GM18508 (cell line): ENCODE results near the gene COX7A2.

Experiments used
- ATAC-seq: cut with Tn5 transposase; IDR thresholded peaks from one replicate; pipeline ENCODE4 v1.9.1; 2021; ENCODE audit warnings: moderate number of reproducible peaks; ENCODE audit not compliant: insufficient read depth, unreplicated experiment

COX7A2 gene

DNA sequence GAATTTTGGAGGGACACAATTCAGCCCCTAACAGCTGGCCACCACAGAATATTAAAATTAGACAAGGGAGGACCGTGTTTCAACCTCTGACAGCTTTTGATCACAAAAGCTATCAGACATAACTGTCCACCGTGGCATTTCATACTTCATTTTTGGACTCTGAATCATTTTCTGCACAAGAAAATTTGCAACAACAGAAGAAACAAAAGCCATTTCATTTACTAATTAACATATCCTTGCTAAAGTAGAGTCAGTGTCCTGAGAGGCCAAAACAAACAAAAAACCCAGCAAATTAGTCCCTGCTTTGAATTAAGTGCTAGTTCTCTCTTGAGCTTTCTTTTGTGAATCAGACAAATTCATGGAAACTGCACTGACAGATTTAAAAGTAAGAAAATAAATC is 20.2 kb downstream of the COX7A2 start:
- ATAC-seq, result no peak

- ATAC-seq, result no peak
Observed at GRCh38 chr6:75222261-75222660, 21.3 kb downstream of the COX7A2 start.

GRCh38 chr6:75221116-75221515 is 22.5 kb downstream of the COX7A2 start:
- no peak for ATAC-seq

DNA sequence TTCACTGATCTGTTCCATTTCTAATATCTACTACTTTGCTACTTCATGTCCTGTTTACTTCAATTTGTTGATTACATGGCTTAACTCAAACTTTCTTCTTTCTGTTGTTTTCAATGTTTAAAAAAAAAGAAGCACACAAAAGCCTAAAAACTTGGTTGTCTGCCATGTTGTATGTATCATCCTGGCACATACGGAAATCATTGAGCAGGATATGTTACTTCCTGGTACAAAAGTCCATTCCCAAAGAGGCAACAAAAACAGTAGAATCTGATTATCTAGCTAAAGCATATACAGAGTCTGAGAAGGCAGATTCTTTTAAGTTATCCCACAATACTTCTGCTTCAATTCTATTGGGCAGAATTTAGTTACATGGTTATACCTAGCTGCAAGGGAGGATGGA is 23.2 kb downstream of the COX7A2 start:
- ATAC-seq, result no peak

DNA sequence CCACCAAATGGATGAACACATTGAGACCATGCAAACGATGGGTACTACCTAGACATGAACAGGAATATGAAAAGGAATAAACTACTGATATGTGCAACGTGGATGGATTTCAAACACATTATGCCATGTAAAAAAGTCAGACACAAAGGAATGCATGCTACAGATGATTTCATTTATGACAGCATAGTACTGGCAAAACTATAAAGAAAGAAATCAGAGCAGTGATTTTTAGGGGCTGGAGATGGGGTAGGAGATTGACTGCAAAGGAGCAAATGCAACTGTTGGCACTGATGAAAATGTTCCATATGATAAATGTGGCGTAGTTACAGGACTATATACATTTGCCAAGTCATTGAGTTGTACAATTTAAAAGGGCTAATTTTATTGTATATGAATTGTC is 24.3 kb downstream of the COX7A2 start:
- no peak for ATAC-seq

DNA sequence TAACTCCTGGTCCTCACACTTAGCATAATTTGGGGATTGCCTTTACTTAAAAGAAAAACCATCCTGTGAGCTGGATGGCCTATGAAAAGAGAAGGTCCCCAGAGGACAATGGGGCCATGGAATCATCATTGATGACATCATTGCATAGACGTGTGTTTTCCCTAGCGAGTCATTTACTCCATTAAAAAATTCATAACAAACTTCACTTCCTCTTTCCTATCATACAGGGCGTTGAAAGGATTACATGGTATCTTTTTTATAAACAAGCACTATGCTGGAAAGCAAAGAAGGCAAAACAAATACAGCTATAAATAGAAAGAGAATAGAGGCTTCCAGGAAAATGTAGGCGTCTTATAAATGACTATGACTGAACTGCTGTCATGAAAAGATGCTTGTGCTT is 26.4 kb downstream of the COX7A2 start:
- no peak for ATAC-seq

DNA sequence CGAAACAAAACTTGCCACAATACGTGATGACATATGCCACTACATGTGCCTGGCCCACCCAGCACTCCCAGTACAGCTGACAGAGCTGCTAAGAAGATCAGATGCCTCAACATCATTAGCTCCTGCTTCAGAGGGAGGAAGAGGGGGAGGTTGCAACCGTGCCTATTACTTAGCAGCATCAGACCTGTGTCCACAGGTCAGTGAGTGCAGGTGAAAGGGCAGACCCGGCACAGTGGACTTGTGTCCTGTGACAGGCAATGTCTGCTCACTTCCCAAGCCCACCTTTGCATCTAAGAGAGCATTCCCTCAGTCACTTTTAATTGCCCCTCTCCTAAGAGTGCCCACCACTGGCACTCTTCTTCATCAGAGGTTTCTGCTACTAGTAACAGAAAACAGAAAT is 28.3 kb downstream of the COX7A2 start:
- ATAC-seq, result no peak

GRCh38 chr6:75213732-75214131 is 29.9 kb downstream of the COX7A2 start:
- ATAC-seq, result no peak

DNA sequence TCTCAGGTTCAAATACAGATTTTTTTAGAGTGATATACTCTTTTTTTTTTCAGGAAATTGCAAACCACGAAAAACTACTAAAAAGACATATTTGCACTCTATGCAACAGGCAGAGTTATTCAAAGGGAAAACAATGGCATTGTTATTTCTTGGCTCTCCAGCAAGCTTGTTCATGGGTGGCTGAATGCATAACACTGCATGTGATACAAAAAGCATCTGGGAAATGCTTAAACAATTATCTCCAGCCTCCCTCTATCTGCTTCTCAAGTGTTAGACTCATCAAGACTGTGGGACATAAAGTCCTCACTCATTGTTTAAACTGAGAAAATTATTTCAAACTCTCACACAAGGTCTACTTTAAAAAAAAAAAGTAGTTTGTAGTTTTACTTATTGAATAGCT is 30.5 kb downstream of the COX7A2 start:
- no peak for ATAC-seq

DNA sequence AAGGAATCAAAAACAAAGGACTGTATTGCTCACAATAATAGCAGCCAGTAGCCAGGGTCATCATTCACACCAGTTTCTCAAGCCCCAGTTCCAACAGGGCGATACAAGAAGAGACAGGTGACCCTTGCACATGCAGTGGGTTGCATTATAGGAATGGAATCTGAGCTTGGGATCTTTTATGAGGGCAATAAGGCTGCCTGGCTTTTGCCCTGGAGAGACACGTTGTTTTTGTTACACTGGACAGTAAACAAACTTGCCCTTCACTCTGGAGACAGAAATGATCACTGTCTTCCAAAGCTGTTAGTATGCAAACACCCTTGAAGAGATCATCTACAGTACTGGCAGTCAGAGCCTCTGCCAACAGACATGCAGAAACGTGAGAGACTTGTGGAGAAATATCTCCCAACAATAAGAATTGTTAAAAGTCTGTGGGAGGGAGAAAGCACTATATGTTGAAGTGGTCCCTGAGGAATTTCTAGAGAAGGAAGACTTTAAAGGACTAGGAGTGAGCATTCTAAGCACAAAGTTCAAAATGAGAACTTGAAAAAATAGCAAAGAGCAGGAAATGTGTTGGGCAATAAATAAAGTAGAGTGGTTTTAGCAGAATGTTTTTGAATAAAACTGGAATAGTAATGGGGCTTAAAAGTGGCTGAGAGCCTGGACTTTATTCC is 31.5 kb downstream of the COX7A2 start:
- ATAC-seq, result no peak

DNA sequence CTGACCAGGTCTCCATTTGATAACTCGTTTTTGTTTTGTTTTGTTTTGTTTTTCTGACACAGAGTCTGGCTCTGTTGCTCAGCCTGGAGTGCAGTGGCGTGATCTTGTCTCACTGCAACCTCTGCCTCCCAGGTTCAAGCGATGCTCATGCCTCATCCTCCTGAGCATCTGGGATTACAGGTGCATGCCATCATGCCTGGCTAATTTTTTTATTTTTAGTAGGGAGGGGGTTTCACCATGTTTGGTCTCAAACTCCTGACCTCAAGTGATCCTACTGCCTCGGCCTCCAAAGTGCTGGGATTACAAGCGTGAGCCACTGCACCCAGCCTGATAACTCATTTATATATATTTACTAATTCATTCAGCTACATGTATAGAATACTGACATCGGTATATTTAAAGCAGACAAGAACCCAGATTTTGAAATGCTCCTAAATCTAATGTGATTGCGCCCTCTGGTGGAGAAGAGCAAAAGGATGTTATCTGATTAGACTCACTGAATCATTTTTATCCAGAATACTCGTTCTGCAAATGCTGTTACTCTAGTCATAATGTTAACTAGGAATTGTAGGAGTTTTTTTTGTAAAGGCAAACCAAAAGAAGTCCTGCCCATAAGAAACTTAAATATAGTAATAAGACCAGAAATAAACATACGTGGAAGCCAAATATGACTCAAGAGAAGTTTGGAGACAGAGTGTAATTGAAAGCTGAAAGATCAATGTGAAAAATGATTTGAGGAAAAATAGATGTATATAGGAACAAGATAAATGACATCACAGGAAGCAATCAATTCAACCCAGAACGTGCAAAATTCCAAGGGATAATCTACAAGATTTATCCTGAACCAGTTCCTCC is 32.5 kb downstream of the COX7A2 start:
- no peak for ATAC-seq

DNA sequence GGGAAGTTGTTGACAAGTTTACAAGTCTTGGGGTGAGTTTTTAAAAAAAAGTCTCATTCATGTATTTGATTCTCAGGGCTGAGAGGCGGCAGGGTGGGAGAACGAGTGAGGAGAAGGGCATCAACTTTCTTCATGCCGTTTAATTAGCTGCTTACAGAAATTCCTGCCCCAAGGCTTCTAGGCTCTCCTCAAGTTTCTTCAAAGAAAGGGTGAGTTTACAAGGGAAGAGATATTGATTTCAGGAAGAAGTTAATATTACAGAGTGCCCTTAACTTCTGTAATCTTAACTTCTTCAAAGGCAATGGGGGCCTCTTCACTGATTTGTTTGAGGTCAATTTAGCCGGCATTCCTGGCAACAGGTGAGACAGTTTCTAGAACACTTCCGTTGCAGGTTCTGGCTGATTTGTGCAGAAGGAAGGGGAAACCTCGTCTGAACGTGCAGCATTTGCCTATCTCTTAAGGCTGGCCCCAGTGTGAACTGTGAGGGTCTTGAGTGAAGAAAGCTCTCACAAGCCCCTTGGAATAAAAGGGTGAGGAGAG is 34.3 kb downstream of the COX7A2 start:
- no peak for ATAC-seq

DNA sequence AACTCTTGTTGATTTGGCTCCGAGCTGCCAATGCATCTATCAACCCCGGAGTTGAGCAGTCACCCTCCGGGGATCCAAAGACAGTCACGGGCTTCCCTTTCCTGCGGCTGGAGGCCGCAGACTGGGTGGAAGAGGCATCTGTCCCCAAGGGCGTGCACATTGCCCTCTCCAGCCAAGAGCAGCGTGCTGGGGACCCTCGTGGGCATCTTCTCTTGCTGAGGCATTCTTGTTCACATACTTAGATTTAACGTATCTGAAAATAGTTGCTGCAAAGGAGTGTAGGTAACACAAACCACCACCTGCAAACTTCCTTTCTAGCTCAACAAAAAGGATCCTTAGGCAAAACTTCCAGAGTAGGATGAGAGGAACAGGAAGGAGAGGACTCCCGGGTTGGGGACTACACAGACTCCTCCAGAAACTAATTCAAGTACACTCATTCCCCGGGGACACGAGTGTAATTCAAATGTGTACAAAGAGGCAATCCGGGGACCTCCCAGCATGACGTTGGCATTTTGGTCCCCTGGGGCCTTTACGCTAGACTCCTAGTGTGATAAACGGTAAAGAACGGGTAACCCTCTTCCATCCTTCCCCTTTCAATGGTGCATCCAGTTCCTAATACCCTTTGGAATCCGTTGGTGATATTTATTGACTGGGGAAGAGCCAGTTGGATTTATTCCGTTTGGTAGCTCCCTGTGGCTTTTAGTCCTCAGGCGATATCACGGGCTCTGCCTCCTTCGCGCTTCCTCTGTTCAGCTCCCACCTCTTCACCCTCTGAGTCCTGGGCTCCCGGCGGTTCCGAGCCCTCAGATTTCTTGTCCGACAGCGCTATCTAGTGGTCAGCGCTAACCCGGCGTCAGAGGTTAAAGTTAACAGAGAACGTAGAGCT is 35.1 kb downstream of the COX7A2 start:
- ATAC-seq, result peak; percentile 55

- ATAC-seq, result no peak
Observed at GRCh38 chr6:75206576-75207342, 36.8 kb downstream of the COX7A2 start.

- ATAC-seq, result no peak
Observed at GRCh38 chr6:75205776-75206575, 37.6 kb downstream of the COX7A2 start, which contains the start of gene COL12A1. Gene COL12A1 (minus strand): TSS chr6:75206053. CDS start chr6:75202792, 3,261 bp downstream.

- ATAC-seq, result no peak
Observed at GRCh38 chr6:75204959-75205775, 38.4 kb downstream of the COX7A2 start.

DNA sequence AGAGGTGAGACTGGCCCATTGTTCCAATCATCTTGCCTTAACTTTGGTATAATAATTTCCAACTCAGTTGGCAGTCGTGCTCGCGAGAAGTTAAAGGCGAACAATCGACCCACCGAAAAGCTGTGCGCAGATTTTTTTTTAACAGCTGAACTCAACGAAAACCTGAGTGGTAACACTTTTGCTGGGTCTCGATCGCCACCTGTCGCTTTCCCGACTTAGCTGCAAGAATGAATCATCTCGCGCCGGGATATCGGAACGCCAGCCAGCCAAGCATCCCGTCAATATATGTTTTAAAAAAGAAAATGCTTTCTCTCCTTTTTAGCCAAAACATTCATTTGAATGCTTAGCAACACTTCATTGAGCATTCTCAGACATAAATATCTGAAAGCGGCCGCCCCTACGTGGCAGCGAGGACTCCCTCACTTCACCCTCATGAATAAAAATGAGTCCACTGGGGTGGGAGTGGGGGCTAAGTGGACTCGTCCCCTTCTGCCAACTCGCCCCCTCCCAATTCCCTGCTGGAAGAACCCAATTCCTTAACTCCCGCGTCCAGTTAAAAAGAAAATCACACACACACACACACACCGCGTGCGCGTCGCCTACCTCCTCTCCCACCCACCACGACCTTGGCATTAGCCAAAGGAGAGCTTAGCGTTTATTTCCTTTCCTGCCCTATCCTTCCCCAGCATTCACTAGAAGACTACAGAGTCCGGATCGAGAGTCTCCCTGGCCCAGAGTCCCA is 39.2 kb downstream of the COX7A2 start:
- ATAC-seq, result no peak
